ENCODE data around the gene USP48.

DNA sequence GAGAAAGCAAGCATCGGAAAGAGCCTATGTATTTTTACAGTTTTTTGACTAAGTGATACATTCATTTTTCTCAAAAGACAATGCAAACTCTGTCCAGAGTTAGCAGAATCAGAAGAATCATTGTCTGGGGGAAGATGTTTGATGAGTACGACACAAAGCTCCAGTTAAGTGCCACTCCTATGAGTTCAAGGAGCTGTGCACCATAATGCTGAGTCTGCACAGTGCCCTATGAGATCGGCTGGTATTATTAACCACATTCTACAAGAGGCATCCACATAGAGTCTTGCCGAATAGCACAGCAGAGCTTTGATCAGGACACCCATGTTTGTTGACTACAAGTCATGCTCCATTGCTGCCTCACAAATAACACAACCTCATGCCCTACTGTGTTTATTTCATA is 58.9 kb downstream of the USP48 start:
- TF ChIP-seq EZH2phosphoT487 (IDR thresholded peaks at IDR 0.05; ENCODE audit: borderline replicate concordance) (no peak), CTCF (conservative IDR thresholded peaks at IDR 0.05; ENCODE audit: low read length) (no peak)
